CD14-positive monocyte (primary cell): Measurements from ENCODE around the gene SLC4A4. TPM values are rescaled to one million over a fixed set of nuclear protein-coding genes. Genes with fewer than 3 reads are reported as not detected.

Source experiments
- DNase-seq, 3 donors: peaks; one replicate each; pipeline ENCODE4 v3.0.0-alpha.2; 2011 to 2022
- H2AFZ ChIP-seq: 2 replicates; pipeline ENCODE4 v1.6.0; 2012; ENCODE audit warnings: mild to moderate bottlenecking, low read depth, low read length, inconsistent platforms; ENCODE audit not compliant: insufficient read depth, poor library complexity, severe bottlenecking
- H3K27ac ChIP-seq, 2 donors: 1 replicate in 1 of 2; 2 replicates in 1 of 2; pipeline ENCODE4 v1.5.1; 2012 to 2013; ENCODE audit warnings: low read length in 2 of 2, control low read depth in 1 of 2, inconsistent platforms in 1 of 2, low read depth in 1 of 2, mild to moderate bottlenecking in 1 of 2
- H3K27me3 ChIP-seq, 2 donors: one replicate each; pipeline versions ENCODE4 v1.6.0 to v1.6.1; 2011 to 2013; ENCODE audit warnings: low read length in 2 of 2; ENCODE audit not compliant: control insufficient read depth in 2 of 2, insufficient read depth in 2 of 2
- H3K36me3 ChIP-seq, 2 donors: replicated peaks in 1 of 2; 1 replicate in 1 of 2; 2 replicates in 1 of 2; pipeline versions ENCODE4 v1.5.1 to v1.6.1; 2012 to 2013; ENCODE audit warnings: low read length in 2 of 2, control low read depth in 1 of 2, inconsistent platforms in 1 of 2, mild to moderate bottlenecking in 1 of 2; ENCODE audit not compliant: insufficient read depth in 2 of 2, control insufficient read depth in 1 of 2
- H3K4me1 ChIP-seq, 2 donors: 1 replicate in 1 of 2; 2 replicates in 1 of 2; pipeline versions ENCODE4 v1.5.1 to v1.6.1; 2012 to 2013; ENCODE audit warnings: low read length in 2 of 2, control low read depth in 1 of 2, inconsistent platforms in 1 of 2, mild to moderate bottlenecking in 1 of 2, moderate library complexity in 1 of 2; ENCODE audit not compliant: insufficient read depth in 2 of 2, control insufficient read depth in 1 of 2
- H3K4me2 ChIP-seq: replicated peaks from 2 replicates; pipeline ENCODE3; 2012; ENCODE audit warnings: low read length, moderate library complexity, mild to moderate bottlenecking; ENCODE audit not compliant: poor library complexity, severe bottlenecking; ENCODE audit errors: extremely low read depth
- H3K4me3 ChIP-seq, 3 experiments: fragments of 200-600 bp in 1 of 3; sonication (generic) in 1 of 3; replicated peaks in 1 of 3; 1 replicate in 2 of 3; 2 replicates in 1 of 3; pipeline ENCODE4 v1.5.1; 2011 to 2013; ENCODE audit warnings: low read length in 3 of 3, mild to moderate bottlenecking in 3 of 3, control low read depth in 2 of 3, low read depth in 2 of 3, inconsistent platforms in 1 of 3, moderate library complexity in 1 of 3
- H3K79me2 ChIP-seq: 2 replicates; pipeline ENCODE4 v1.6.0; 2012; ENCODE audit warnings: mild to moderate bottlenecking, control low read depth, inconsistent platforms, low read length, moderate library complexity; ENCODE audit not compliant: insufficient read depth
- H3K9ac ChIP-seq: 2 replicates; pipeline ENCODE4 v1.6.0; 2017; ENCODE audit warnings: low read length, mild to moderate bottlenecking; ENCODE audit not compliant: insufficient read depth, poor library complexity, severe bottlenecking
- H3K9me3 ChIP-seq, 2 donors: replicated peaks in 1 of 2; 1 replicate in 1 of 2; 2 replicates in 1 of 2; pipeline versions ENCODE4 v1.5.1 to v1.6.1; 2012 to 2013; ENCODE audit warnings: low read length in 2 of 2, control low read depth in 1 of 2; ENCODE audit not compliant: control insufficient read depth in 1 of 2, insufficient read depth in 1 of 2
- H4K20me1 ChIP-seq: 2 replicates; pipeline ENCODE4 v1.6.0; 2012; ENCODE audit warnings: mild to moderate bottlenecking, low read length, control low read depth, moderate library complexity; ENCODE audit not compliant: insufficient read depth
- H3K27ac Mint-ChIP-seq, 7 donors: one replicate each; pipeline ENCODE4 v1.8.0; 2020; ENCODE audit warnings: mild to moderate bottlenecking in 7 of 7, mixed read lengths in 7 of 7, moderate library complexity in 6 of 7, inconsistent platforms in 2 of 7
- H3K27me3 Mint-ChIP-seq, 3 donors: one replicate each; pipeline ENCODE4 v1.8.0; 2021 to 2022; ENCODE audit warnings: low read depth in 3 of 3, mild to moderate bottlenecking in 3 of 3, mixed read lengths in 3 of 3, moderate library complexity in 3 of 3, inconsistent platforms in 1 of 3
- H3K36me3 Mint-ChIP-seq, 2 donors: one replicate each; pipeline ENCODE4 v1.8.0; 2020; ENCODE audit warnings: mixed read lengths in 2 of 2, inconsistent platforms in 1 of 2, mild to moderate bottlenecking in 1 of 2
- H3K4me1 Mint-ChIP-seq: one replicate; pipeline ENCODE4 v1.8.0; 2020; ENCODE audit warnings: mild to moderate bottlenecking, mixed read lengths
- H3K4me3 Mint-ChIP-seq, 2 donors: one replicate each; pipeline ENCODE4 v1.8.0; 2020; ENCODE audit warnings: mild to moderate bottlenecking in 2 of 2, mixed read lengths in 2 of 2, moderate library complexity in 1 of 2
- H3K9me3 Mint-ChIP-seq, 7 donors: one replicate each; pipeline ENCODE4 v1.8.0; 2020 to 2022; ENCODE audit warnings: mixed read lengths in 7 of 7, mild to moderate bottlenecking in 6 of 7, moderate library complexity in 6 of 7, inconsistent platforms in 2 of 7
- CTCF ChIP-seq: fragments of 200-600 bp; IDR thresholded peaks from one replicate; pipeline ENCODE4 v1.8.0; 2022; ENCODE audit warnings: antibody characterized with exemption, mild to moderate bottlenecking
- WGBS: methylation state at CpG from one replicate; pipeline ENCODE4 v1.1.5; 2013; ENCODE audit warnings: missing lambda C conversion rate; ENCODE audit not compliant: insufficient coverage; 5-methylcytosine and 5-hydroxymethylcytosine counted together
- intact Hi-C, 2 donors: fragments of 100-400 bp; cut with micrococcal nuclease; formaldehyde crosslinking; loops; one replicate each; pipeline versions ENCODE4 v1.15.0 to v1.15.1; 2023
- polyA plus RNA-seq, 3 donors: library from polyadenylated mRNA; depleted of rRNA in 1 of 3; unstranded in 2 of 3; stranded (reverse) in 1 of 3; fragments of 300-500 nt in 2 of 3; fragments of >200 nt in 1 of 3; fragmentation: Illumina TruSeq in 2 of 3; gene quantifications; 1 replicate in 2 of 3; 2 replicates in 1 of 3; pipeline ENCODE4 v1.2.3, GENCODE V29; 2012 to 2021

Gene SLC4A4
- polyA plus RNA-seq, 3 donors, result 0.03 TPM; not detected in 2

GRCh38 chr4:71396382-71396781 lies 57.6 kb downstream of the SLC4A4 start:
- Histone ChIP-seq H3K27me3 (no peaks in the 10 kb centered on the region), H3K9ac (no peak overlapping the region), H3K4me2 (no peak overlapping the region), H3K79me2 (no peaks in the 10 kb centered on the region), H2AFZ (no peak overlapping the region), H4K20me1 (no peaks in the 10 kb centered on the region), H3K9me3 (no peaks in the 10 kb centered on the region), H3K4me3 (no peak overlapping the region), H3K36me3 (no peaks in the 10 kb centered on the region), H3K27ac (no peak overlapping the region), H3K4me1 (no peaks in the 10 kb centered on the region)
- no peak for TF ChIP-seq CTCF
- Mint-ChIP-seq H3K4me3 (no peak overlapping the region), H3K36me3 (no peaks in the 10 kb centered on the region), H3K9me3 (peaks cover 0 to 7% (median 0%) of the 10 kb centered on the region in 7 donors), H3K27me3 (peaks cover 0 to 3% (median 0%) of the 10 kb centered on the region in 3 donors), H3K27ac (no peak overlapping the region), H3K4me1 (no peaks in the 10 kb centered on the region)
- 80% methylated on average over 1 of the region's 1 CpG for WGBS
- intact Hi-C loops, result no loop called here
- DNase-seq, result no peak

- Histone ChIP-seq H4K20me1 (no peaks in the 10 kb centered on the region), H3K9ac (no peak overlapping the region), H2AFZ (no peak overlapping the region), H3K27ac (no peak overlapping the region), H3K4me3 (no peak overlapping the region), H3K36me3 (no peaks in the 10 kb centered on the region), H3K4me1 (no peaks in the 10 kb centered on the region), H3K79me2 (no peaks in the 10 kb centered on the region), H3K9me3 (no peaks in the 10 kb centered on the region), H3K4me2 (no peak overlapping the region), H3K27me3 (no peaks in the 10 kb centered on the region)
- Mint-ChIP-seq H3K4me1 (no peaks in the 10 kb centered on the region), H3K4me3 (no peak overlapping the region), H3K27ac (no peak overlapping the region), H3K36me3 (no peaks in the 10 kb centered on the region), H3K9me3 (peaks cover 0 to 4% (median 0%) of the 10 kb centered on the region in 7 donors), H3K27me3 (no peaks in the 10 kb centered on the region)
- no peak for DNase-seq
- intact Hi-C loops, result no loop called here
- no peak for TF ChIP-seq CTCF
These were observed 62.0 kb downstream of the SLC4A4 start for GRCh38 chr4:71400810-71401209.
